Islet of Langerhans (tissue), 1 donor: ENCODE measurements around the gene CARHSP1.
"Not testable (repeated sequence)": the region's sequence is repeated elsewhere in the genome, so short reads cannot be mapped to it uniquely, and the experiment has no call there.

Experiments used
- FAIRE-seq: peaks from one replicate; lab custom pipeline; 2011; peaks lifted over from hg19 to GRCh38; lab: Jason Lieb, UNC

The CARHSP1 gene

GRCh38 chr16:8828541-8829165, 40.2 kb downstream of the CARHSP1 start:
- FAIRE-seq: no peak

- no peak for FAIRE-seq
Observed at GRCh38 chr16:8826278-8826879, 42.4 kb downstream of the CARHSP1 start.

- no peak for FAIRE-seq
Observed at GRCh38 chr16:8822403-8822802, 46.4 kb downstream of the CARHSP1 start.

GRCh38 chr16:8819411-8820034, 49.3 kb downstream of the CARHSP1 start:
- no peak for FAIRE-seq

- FAIRE-seq: no peak
Observed at GRCh38 chr16:8818504-8819270, 50.1 kb downstream of the CARHSP1 start.

- no peak for FAIRE-seq
Observed at GRCh38 chr16:8816967-8817655, 51.7 kb downstream of the CARHSP1 start.

- no peak for FAIRE-seq
Observed at GRCh38 chr16:8814095-8814806, 54.6 kb downstream of the CARHSP1 start.

GRCh38 chr16:8812162-8812843, 56.5 kb downstream of the CARHSP1 start:
- no peak for FAIRE-seq

GRCh38 chr16:8808613-8809353, 60.0 kb downstream of the CARHSP1 start:
- no peak for FAIRE-seq

GRCh38 chr16:8808009-8808408, 60.8 kb downstream of the CARHSP1 start:
- FAIRE-seq: no peak

GRCh38 chr16:8807189-8807588, 61.6 kb downstream of the CARHSP1 start:
- FAIRE-seq: no peak

- FAIRE-seq: no peak
Observed at GRCh38 chr16:8806272-8806983, 62.4 kb downstream of the CARHSP1 start.

GRCh38 chr16:8804313-8804712, 64.5 kb downstream of the CARHSP1 start:
- FAIRE-seq: no peak

- FAIRE-seq: not testable (repeated sequence)
Observed at GRCh38 chr16:8803733-8804132, 65.1 kb downstream of the CARHSP1 start.
